ENCODE measurements around the gene ERVFRD-1. TPM values are rescaled to one million over a fixed set of nuclear protein-coding genes. Genes with fewer than 3 reads are reported as not detected.

Gene ERVFRD-1
- polyA plus RNA-seq, 1 donor (not counting 4 experiments of a cell fraction or from before 2014, with no cell fraction given): not detected

- no peak overlapping the region for H3K9ac ChIP-seq (ENCODE audit: control insufficient read depth, extremely low read depth, insufficient read depth, low read length)
- no peak overlapping the region for H3K4me3 ChIP-seq (ENCODE audit: control insufficient read depth in 2 of 3, extremely low read depth in 1 of 3, insufficient read depth in 2 of 3, low read depth in 1 of 3, low read length in 3 of 3)
- no peaks in the 10 kb centered on the region for H3K9me3 ChIP-seq (ENCODE audit: control insufficient read depth, low read depth, low read length)
- DNase-seq (ENCODE audit: low read depth, low spot score) (no peak), FAIRE-seq (no peak)
- dilution Hi-C loops (cut with MboI; ENCODE audit: extremely low pct_ligation_motif_present, low sequenced_read_pairs): no loop called here
- no peaks in the 10 kb centered on the region for H4K20me1 ChIP-seq (ENCODE audit: control insufficient read depth, extremely low read depth, insufficient read depth, low read length)
- no peaks in the 10 kb centered on the region for H3K79me2 ChIP-seq (ENCODE audit: control insufficient read depth, insufficient read depth, low read length)
- no peak overlapping the region for H2AFZ ChIP-seq (ENCODE audit: control insufficient read depth, low read length)
- no peaks in the 10 kb centered on the region for H3K36me3 ChIP-seq (ENCODE audit: control insufficient read depth in 2 of 2, extremely low read depth in 1 of 2, insufficient read depth in 2 of 2, low read length in 2 of 2)
- no peak overlapping the region for H3K4me2 ChIP-seq (ENCODE audit: control insufficient read depth, extremely low read depth, insufficient read depth, low read depth, low read length)
- peaks cover 5% of the 10 kb centered on the region for H3K4me1 ChIP-seq (ENCODE audit: control insufficient read depth, extremely low read depth, insufficient read depth, low read length)
- TF ChIP-seq EZH2 (IDR thresholded peaks at IDR 0.05; ENCODE audit: low read length): no peak
- no peak for TF ChIP-seq CTCF (optimal IDR thresholded peaks at IDR 0.05 in 1 of 3, IDR thresholded peaks at IDR 0.05 in 1 of 3, conservative IDR thresholded peaks at IDR 0.05 in 1 of 3; ENCODE audit: extremely low read depth in 1 of 3, insufficient read depth in 2 of 3, low read length in 3 of 3)
- H3K9me1 ChIP-seq (ENCODE audit: control insufficient read depth, extremely low read depth, insufficient read depth, low read length): no peaks in the 10 kb centered on the region
- H3K27me3 ChIP-seq (ENCODE audit: control insufficient read depth, extremely low read depth, insufficient read depth, low read length): no peaks in the 10 kb centered on the region
- H3K27ac ChIP-seq (ENCODE audit: control insufficient read depth, insufficient read depth, low read length): no peak overlapping the region
These were observed 27.6 kb downstream of the ERVFRD-1 start for GRCh38 chr6:11083956-11084355.

GRCh38 chr6:11083491-11083890, 28.0 kb downstream of the ERVFRD-1 start:
- Histone ChIP-seq H4K20me1 (ENCODE audit: control insufficient read depth, extremely low read depth, insufficient read depth, low read length) (no peaks in the 10 kb centered on the region), H3K27me3 (ENCODE audit: control insufficient read depth, extremely low read depth, insufficient read depth, low read length) (no peaks in the 10 kb centered on the region), H3K9me3 (ENCODE audit: control insufficient read depth, low read depth, low read length) (no peaks in the 10 kb centered on the region), H2AFZ (ENCODE audit: control insufficient read depth, low read length) (no peak overlapping the region), H3K79me2 (ENCODE audit: control insufficient read depth, insufficient read depth, low read length) (no peaks in the 10 kb centered on the region), H3K4me1 (ENCODE audit: control insufficient read depth, extremely low read depth, insufficient read depth, low read length) (peaks cover 5% of the 10 kb centered on the region), H3K9me1 (ENCODE audit: control insufficient read depth, extremely low read depth, insufficient read depth, low read length) (no peaks in the 10 kb centered on the region), H3K36me3 (ENCODE audit: control insufficient read depth in 2 of 2, extremely low read depth in 1 of 2, insufficient read depth in 2 of 2, low read length in 2 of 2) (no peaks in the 10 kb centered on the region), H3K4me2 (ENCODE audit: control insufficient read depth, extremely low read depth, insufficient read depth, low read depth, low read length) (no peak overlapping the region), H3K27ac (ENCODE audit: control insufficient read depth, insufficient read depth, low read length) (no peak overlapping the region), H3K4me3 (ENCODE audit: control insufficient read depth in 2 of 3, extremely low read depth in 1 of 3, insufficient read depth in 2 of 3, low read depth in 1 of 3, low read length in 3 of 3) (no peak overlapping the region), H3K9ac (ENCODE audit: control insufficient read depth, extremely low read depth, insufficient read depth, low read length) (no peak overlapping the region)
- FAIRE-seq (no peak), DNase-seq (ENCODE audit: low read depth, low spot score) (no peak)
- dilution Hi-C loops (cut with MboI; ENCODE audit: extremely low pct_ligation_motif_present, low sequenced_read_pairs): no loop called here
- TF ChIP-seq CTCF (optimal IDR thresholded peaks at IDR 0.05 in 1 of 3, IDR thresholded peaks at IDR 0.05 in 1 of 3, conservative IDR thresholded peaks at IDR 0.05 in 1 of 3; ENCODE audit: extremely low read depth in 1 of 3, insufficient read depth in 2 of 3, low read length in 3 of 3) (no peak), EZH2 (IDR thresholded peaks at IDR 0.05; ENCODE audit: low read length) (no peak)
